Endodermal cell (in vitro differentiated cells): Measurements from ENCODE around the gene HMBS. TPM values are rescaled to one million over a fixed set of nuclear protein-coding genes. Genes with fewer than 3 reads are reported as not detected.

Experiments
- DNase-seq: peaks from one replicate; pipeline ENCODE4 v3.0.0-alpha.2; 2017
- H3K27ac ChIP-seq: 2 replicates; pipeline ENCODE4 v1.5.1; 2013; ENCODE audit warnings: mild to moderate bottlenecking, low read depth, low read length, moderate library complexity
- H3K27me3 ChIP-seq: 2 replicates; pipeline ENCODE4 v1.6.1; 2013; ENCODE audit warnings: mild to moderate bottlenecking, low read length, moderate library complexity; ENCODE audit not compliant: insufficient read depth, control insufficient read depth, poor library complexity, severe bottlenecking
- H3K36me3 ChIP-seq: 2 replicates; pipeline ENCODE4 v1.7.0; 2013; ENCODE audit warnings: mild to moderate bottlenecking, low read length, moderate library complexity; ENCODE audit not compliant: control insufficient read depth, insufficient read depth
- H3K4me1 ChIP-seq: one replicate; pipeline ENCODE4 v1.7.0; 2013; ENCODE audit warnings: low read length; ENCODE audit not compliant: control insufficient read depth, insufficient read depth
- H3K4me3 ChIP-seq: 2 replicates; pipeline ENCODE4 v1.5.1; 2013; ENCODE audit warnings: mild to moderate bottlenecking, low read length, moderate library complexity
- H3K9ac ChIP-seq: 2 replicates; pipeline ENCODE4 v1.6.1; 2013; ENCODE audit warnings: mild to moderate bottlenecking, low read length, moderate library complexity; ENCODE audit not compliant: poor library complexity, severe bottlenecking; ENCODE audit errors: extremely low read depth
- H3K9me3 ChIP-seq: 2 replicates; pipeline ENCODE4 v1.6.1; 2013; ENCODE audit warnings: mild to moderate bottlenecking, low read length, moderate library complexity; ENCODE audit not compliant: control insufficient read depth
- H3K27ac Mint-ChIP-seq: 2 replicates; pipeline ENCODE4 v1.8.0; 2020; ENCODE audit warnings: mixed read lengths
- H3K27me3 Mint-ChIP-seq: 2 replicates; pipeline ENCODE4 v1.8.0; 2021; ENCODE audit warnings: mild to moderate bottlenecking, mixed read lengths; ENCODE audit not compliant: insufficient read depth
- H3K36me3 Mint-ChIP-seq: 2 replicates; pipeline ENCODE4 v1.8.0; 2020; ENCODE audit warnings: low read depth, mixed read lengths
- H3K4me1 Mint-ChIP-seq: 2 replicates; pipeline ENCODE4 v1.8.0; 2020; ENCODE audit warnings: mixed read lengths
- H3K4me3 Mint-ChIP-seq: 2 replicates; pipeline ENCODE4 v1.8.0; 2020; ENCODE audit warnings: mild to moderate bottlenecking, moderate library complexity, mixed read lengths
- H3K9me3 Mint-ChIP-seq: 2 replicates; pipeline ENCODE4 v1.8.0; 2020; ENCODE audit warnings: mild to moderate bottlenecking, mixed read lengths
- CTCF ChIP-seq: fragments of 200-600 bp; sonication (generic); conservative IDR thresholded peaks from 2 replicates; pipeline ENCODE4 v1.5.0; 2021; ENCODE audit warnings: antibody characterized with exemption, mild to moderate bottlenecking
- WGBS, 2 experiments: methylation state at CpG; one replicate each; pipeline versions ENCODE4 v1.1.5 to v1.1.7; 2013; ENCODE audit warnings: missing lambda C conversion rate in 2 of 2, mixed read lengths in 1 of 2; ENCODE audit not compliant: insufficient coverage in 1 of 2, insufficient read length in 1 of 2; 5-methylcytosine and 5-hydroxymethylcytosine counted together
- total RNA-seq, 2 donors: library from RNA; stranded (reverse); fragmentation: NEBNext Ultra II Directional in 1 of 2; extraction: Animal tissue kit (Norgen Biotek cat#: 25700) in 1 of 2; gene quantifications; 2 replicates in 1 of 2; 3 replicates in 1 of 2; pipeline ENCODE4 v1.2.1, GENCODE V29; 2021

HMBS gene
- total RNA-seq, 2 donors from 2014 or later: 45.9 to 54.8 TPM

GRCh38 chr11:119099711-119100110 lies 15.0 kb downstream of the HMBS start:
- Mint-ChIP-seq H3K27ac (no peak overlapping the region), H3K4me1 (peaks cover 19% of the 10 kb centered on the region), H3K27me3 (no peaks in the 10 kb centered on the region), H3K4me3 (no peak overlapping the region), H3K9me3 (no peaks in the 10 kb centered on the region), H3K36me3 (peaks cover 30% of the 10 kb centered on the region)
- Histone ChIP-seq H3K27ac (no peak overlapping the region), H3K9me3 (no peaks in the 10 kb centered on the region), H3K9ac (no peak overlapping the region), H3K27me3 (no peaks in the 10 kb centered on the region), H3K4me3 (no peak overlapping the region), H3K36me3 (peaks cover 29% of the 10 kb centered on the region), H3K4me1 (peaks cover 5% of the 10 kb centered on the region)
- DNase-seq: no peak
- WGBS, 2 experiments: 88 to 90% methylated on average over 4 to 6 of the region's 6 CpGs
- TF ChIP-seq CTCF: no peak

- Histone ChIP-seq H3K27me3 (no peaks in the 10 kb centered on the region), H3K9ac (no peak overlapping the region), H3K36me3 (peaks cover 29% of the 10 kb centered on the region), H3K9me3 (no peaks in the 10 kb centered on the region), H3K4me1 (peaks cover 5% of the 10 kb centered on the region), H3K27ac (no peak overlapping the region), H3K4me3 (peak overlapping the region; percentile 89)
- H3K27me3 Mint-ChIP-seq: no peaks in the 10 kb centered on the region
- H3K36me3 Mint-ChIP-seq: peaks cover 30% of the 10 kb centered on the region
- H3K27ac Mint-ChIP-seq: peak overlapping the region; percentile 36
- DNase-seq: peak; percentile 57
- H3K4me3 Mint-ChIP-seq: peak overlapping the region; percentile 87
- H3K9me3 Mint-ChIP-seq: no peaks in the 10 kb centered on the region
- peaks cover 19% of the 10 kb centered on the region for H3K4me1 Mint-ChIP-seq
- peak; percentile 64 for TF ChIP-seq CTCF
- WGBS, 2 experiments: 60% methylated on average over 10 to 11 of the region's 11 CpGs
These were observed 15.7 kb downstream of the HMBS start for GRCh38 chr11:119100246-119100970.

- Mint-ChIP-seq H3K4me1 (peaks cover 23% of the 10 kb centered on the region), H3K4me3 (peak overlapping the region; percentile 87), H3K27me3 (peaks cover 5% of the 10 kb centered on the region), H3K36me3 (peaks cover 30% of the 10 kb centered on the region), H3K9me3 (no peaks in the 10 kb centered on the region), H3K27ac (peak overlapping the region; percentile 97)
- Histone ChIP-seq H3K27me3 (no peaks in the 10 kb centered on the region), H3K4me1 (peaks cover 5% of the 10 kb centered on the region), H3K4me3 (peak overlapping the region; percentile 89), H3K9ac (peak overlapping the region; percentile 90), H3K36me3 (peaks cover 27% of the 10 kb centered on the region), H3K27ac (peak overlapping the region; percentile 85), H3K9me3 (no peaks in the 10 kb centered on the region)
- peak; percentile 46 for TF ChIP-seq CTCF
- no peak for DNase-seq
- WGBS, 2 experiments: 0 to 2% methylated on average over 24 to 29 of the region's 29 CpGs
These were observed 16.5 kb downstream of the HMBS start for GRCh38 chr11:119100994-119101758.
